HK-2 (cell line): ENCODE measurements around the gene CDKAL1.

Experiments used
- DNase-seq: peaks from one replicate; pipeline ENCODE4 v3.0.0-alpha.2; 2018; ENCODE audit not compliant: unreplicated experiment

The CDKAL1 gene

GRCh38 chr6:20877008-20877937 lies 343.0 kb downstream of the CDKAL1 start:
- peak; percentile 78 for DNase-seq

GRCh38 chr6:20879121-20879520 lies 344.9 kb downstream of the CDKAL1 start:
- no peak for DNase-seq

DNA sequence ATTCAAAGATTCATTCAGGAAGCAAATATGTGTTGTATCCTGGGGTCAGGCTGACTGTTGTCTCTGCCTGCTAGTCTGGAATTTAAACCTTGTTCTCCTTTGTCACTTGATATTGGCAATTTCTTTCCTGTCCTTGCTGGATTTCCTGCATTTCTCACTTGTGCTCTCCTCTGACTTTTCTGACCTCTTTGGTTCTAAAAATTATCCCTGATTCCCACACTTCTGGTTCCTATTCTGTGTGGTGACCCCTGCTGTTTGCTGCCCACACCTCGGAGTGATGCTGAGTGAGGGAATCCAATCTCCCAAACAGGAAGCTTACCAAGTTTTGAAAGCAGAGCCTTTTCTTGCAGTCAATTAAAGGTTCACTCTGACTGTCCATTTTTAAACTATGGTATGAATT lies 345.3 kb downstream of the CDKAL1 start:
- DNase-seq, result no peak

GRCh38 chr6:20881365-20881764 lies 347.1 kb downstream of the CDKAL1 start:
- DNase-seq, result no peak

- no peak for DNase-seq
These were observed 347.8 kb downstream of the CDKAL1 start for GRCh38 chr6:20882014-20882413.

- no peak for DNase-seq
These were observed 350.8 kb downstream of the CDKAL1 start for GRCh38 chr6:20885076-20885475.

GRCh38 chr6:20891161-20891560 lies 356.9 kb downstream of the CDKAL1 start:
- no peak for DNase-seq

GRCh38 chr6:20892365-20892764 lies 358.1 kb downstream of the CDKAL1 start:
- DNase-seq, result no peak

GRCh38 chr6:20893412-20893811 lies 359.2 kb downstream of the CDKAL1 start:
- DNase-seq, result no peak

GRCh38 chr6:20900389-20901160 lies 366.3 kb downstream of the CDKAL1 start:
- no peak for DNase-seq

- DNase-seq, result no peak
These were observed 371.1 kb downstream of the CDKAL1 start for GRCh38 chr6:20905377-20905776.

GRCh38 chr6:20906945-20907344 lies 372.7 kb downstream of the CDKAL1 start:
- no peak for DNase-seq

DNA sequence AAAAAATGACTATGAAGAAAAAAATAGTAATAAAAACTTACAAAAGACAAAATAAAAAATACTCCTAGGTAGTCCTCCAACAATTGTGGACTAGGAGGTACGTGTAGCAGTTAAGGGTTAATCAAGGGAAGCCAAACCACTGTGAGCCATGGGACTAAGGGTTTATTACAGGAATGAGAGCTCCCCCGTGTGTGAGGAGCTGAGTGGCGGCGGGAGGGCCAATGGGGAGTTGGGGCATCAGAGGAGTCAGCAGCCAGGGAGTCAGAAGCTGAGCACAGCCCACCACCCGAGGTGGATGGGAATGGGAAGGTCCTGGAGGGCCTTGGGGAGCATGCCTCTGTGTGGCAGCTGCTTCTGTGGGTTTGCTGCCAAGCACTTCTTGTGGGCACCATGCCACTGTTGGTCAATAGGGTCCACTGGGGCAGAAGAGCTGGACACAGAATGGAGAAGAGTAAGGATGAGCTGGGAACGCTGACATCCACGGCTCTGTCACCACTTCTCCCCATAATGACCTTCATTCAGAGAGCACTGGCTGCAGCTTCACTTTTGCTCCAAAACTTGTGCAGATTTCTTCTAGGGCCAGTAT lies 373.3 kb downstream of the CDKAL1 start:
- no peak for DNase-seq

- no peak for DNase-seq
These were observed 375.4 kb downstream of the CDKAL1 start for GRCh38 chr6:20909621-20910020.

GRCh38 chr6:20911712-20912111 lies 377.5 kb downstream of the CDKAL1 start:
- DNase-seq, result no peak

DNA sequence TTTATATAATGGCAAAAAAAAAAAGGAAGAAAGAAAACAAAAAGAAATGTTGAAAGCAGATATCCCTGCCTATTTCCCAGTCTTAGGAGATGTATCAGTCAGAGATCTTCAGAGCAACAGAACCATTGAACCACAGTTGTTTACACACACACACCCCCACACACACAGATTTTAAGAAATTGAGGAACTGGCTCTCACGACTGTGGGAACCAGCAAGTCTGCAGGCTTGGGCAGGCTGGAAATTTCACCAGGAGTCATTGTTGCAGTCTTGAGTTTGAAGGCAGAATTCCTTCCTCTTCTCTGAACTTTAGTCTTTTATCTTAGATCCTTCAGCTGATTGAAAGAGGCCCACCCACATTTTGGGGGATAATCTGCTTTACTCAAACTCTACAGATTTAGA lies 380.9 kb downstream of the CDKAL1 start:
- no peak for DNase-seq

DNA sequence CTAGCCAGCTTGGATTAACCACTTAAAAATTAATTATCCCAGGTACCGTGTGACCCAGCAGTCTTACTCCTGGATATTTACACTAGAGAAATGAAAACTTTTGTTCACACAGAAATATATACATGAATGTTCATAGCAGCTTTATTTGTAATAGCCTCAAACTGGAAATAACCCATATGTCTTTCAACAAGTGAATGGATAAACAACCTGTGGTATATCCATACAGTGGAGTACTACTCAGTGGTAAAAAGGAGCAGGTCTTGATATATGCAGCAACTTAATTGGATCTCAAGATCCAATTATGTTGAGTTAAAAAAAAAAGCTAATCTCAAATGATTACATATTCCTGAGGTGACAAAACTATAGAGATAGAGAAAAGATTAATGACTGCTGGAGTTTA lies 381.4 kb downstream of the CDKAL1 start:
- DNase-seq, result no peak

GRCh38 chr6:20916086-20916485 lies 381.8 kb downstream of the CDKAL1 start:
- no peak for DNase-seq

DNA sequence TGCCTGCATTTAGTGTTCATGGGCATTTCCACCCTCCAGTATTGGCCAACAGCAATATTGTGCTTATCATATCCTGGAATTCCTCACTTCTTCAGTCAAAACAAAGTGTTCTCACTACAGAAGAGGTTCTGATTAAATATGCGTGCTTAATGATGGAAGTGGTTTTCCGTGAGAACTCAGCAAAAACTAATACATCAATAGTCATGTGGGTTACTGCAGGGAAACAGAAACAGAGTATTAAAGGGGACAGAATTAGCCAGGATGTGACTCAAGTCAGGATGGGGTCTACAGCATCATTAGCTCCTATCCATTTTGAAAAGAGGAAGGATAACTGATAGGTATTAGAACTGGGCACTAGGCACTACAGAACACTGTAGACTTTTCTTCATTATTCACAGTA lies 384.6 kb downstream of the CDKAL1 start:
- DNase-seq, result no peak

GRCh38 chr6:20919677-20920385 lies 385.6 kb downstream of the CDKAL1 start:
- DNase-seq, result no peak

- no peak for DNase-seq
These were observed 387.3 kb downstream of the CDKAL1 start for GRCh38 chr6:20921578-20921977.

- DNase-seq, result no peak
These were observed 388.5 kb downstream of the CDKAL1 start for GRCh38 chr6:20922743-20923142.
